Endothelial cell of umbilical vein (primary cell): ENCODE results near the gene HHATL. TPM values are rescaled to one million over a fixed set of nuclear protein-coding genes. Genes with fewer than 3 reads are reported as not detected.

Source experiments
- BruUV-seq: library from RNA; stranded (reverse); fragments of 400-500 nt; replicated peaks from 2 replicates; lab custom pipeline; 2021; lab: Mats Ljungman, UMichigan
- CTCF ChIA-PET: fragments of 300-600, 350-600 bp; sonication (Branson Sonifier 250); formaldehyde crosslinking; loops from one replicate; lab custom pipeline; 2021; ENCODE audit warnings: antibody characterized with exemption, inconsistent platforms; lab: Charles Lee
- POLR2A ChIA-PET: fragments of 300-600, 350-600 bp; sonication (Branson Sonifier 250); formaldehyde crosslinking; loops from one replicate; lab custom pipeline; 2021; ENCODE audit warnings: antibody characterized with exemption, inconsistent platforms; lab: Charles Lee
- DNase-seq: peaks from one replicate; pipeline ENCODE4 v3.0.0-alpha.2; 2011; ENCODE audit warnings: low read depth, low spot score
- FAIRE-seq: peaks from 2 replicates; lab custom pipeline; 2011; peaks lifted over from hg19 to GRCh38; lab: Jason Lieb, UNC
- H2AFZ ChIP-seq: 2 replicates; pipeline ENCODE4 v1.6.0; 2012; ENCODE audit warnings: low read depth, low read length, control low read depth, inconsistent platforms
- H3K27ac ChIP-seq: 2 replicates; pipeline ENCODE4 v1.5.1; 2011; ENCODE audit warnings: low read depth, mild to moderate bottlenecking, control low read depth, low read length, moderate library complexity; ENCODE audit not compliant: insufficient read depth
- H3K27me3 ChIP-seq, 2 experiments: 2 replicates each; pipeline versions ENCODE4 v1.6.0 to v1.6.1; 2011; ENCODE audit warnings: low read length in 2 of 2, mixed read lengths in 1 of 2; ENCODE audit not compliant: control insufficient read depth in 2 of 2, insufficient read depth in 2 of 2
- H3K36me3 ChIP-seq, 2 experiments: 2 replicates in 1 of 2; 3 replicates in 1 of 2; pipeline ENCODE4 v1.5.1; 2011; ENCODE audit warnings: low read length in 2 of 2, mild to moderate bottlenecking in 1 of 2, moderate library complexity in 1 of 2; ENCODE audit not compliant: control insufficient read depth in 2 of 2, insufficient read depth in 2 of 2; ENCODE audit errors: extremely low read depth in 1 of 2
- H3K4me1 ChIP-seq: 3 replicates; pipeline ENCODE4 v1.5.1; 2011; ENCODE audit warnings: mild to moderate bottlenecking, low read length; ENCODE audit not compliant: control insufficient read depth, insufficient read depth; ENCODE audit errors: extremely low read depth
- H3K4me2 ChIP-seq: 2 replicates; pipeline ENCODE4 v1.6.1; 2011; ENCODE audit warnings: low read length, control low read depth, mixed read lengths; ENCODE audit not compliant: insufficient read depth
- H3K4me3 ChIP-seq, 3 experiments: fragments of 200-600 bp in 1 of 3; sonication (generic), shearing (Covaris generic) in 1 of 3; replicated peaks in 1 of 3; 2 replicates each; pipeline ENCODE4 v1.5.1; 2011 to 2016; ENCODE audit warnings: control low read depth in 3 of 3, low read length in 3 of 3, mild to moderate bottlenecking in 2 of 3, inconsistent platforms in 1 of 3, low read depth in 1 of 3, moderate library complexity in 1 of 3; ENCODE audit not compliant: insufficient read depth in 1 of 3
- H3K79me2 ChIP-seq: 2 replicates; pipeline ENCODE4 v1.6.0; 2012; ENCODE audit warnings: low read length, inconsistent platforms; ENCODE audit not compliant: control insufficient read depth, insufficient read depth
- H3K9ac ChIP-seq: replicated peaks from 2 replicates; pipeline ENCODE3; 2011; ENCODE audit warnings: low read length, control low read depth; ENCODE audit not compliant: insufficient read depth; ENCODE audit errors: extremely low read depth
- H3K9me1 ChIP-seq: replicated peaks from 3 replicates; pipeline ENCODE4 v1.6.0; 2011; ENCODE audit warnings: mild to moderate bottlenecking, low read length; ENCODE audit not compliant: control insufficient read depth, insufficient read depth; ENCODE audit errors: extremely low read depth
- H3K9me3 ChIP-seq: replicated peaks from 2 replicates; pipeline ENCODE4 v1.5.1; 2012; ENCODE audit warnings: low read length, inconsistent platforms; ENCODE audit not compliant: control insufficient read depth, insufficient read depth
- H4K20me1 ChIP-seq: replicated peaks from 2 replicates; pipeline ENCODE3; 2011; ENCODE audit warnings: mild to moderate bottlenecking, low read length; ENCODE audit not compliant: control insufficient read depth, insufficient read depth; ENCODE audit errors: extremely low read depth
- JUN ChIP-seq: IDR thresholded peaks from 2 replicates; pipeline ENCODE4 v1.6.1; 2011; ENCODE audit warnings: borderline replicate concordance, low read depth; ENCODE audit not compliant: insufficient read length, insufficient read depth
- MAX ChIP-seq: IDR thresholded peaks from 2 replicates; pipeline ENCODE4 v1.6.1; 2011; ENCODE audit not compliant: insufficient read depth, insufficient read length
- POLR2AphosphoS5 ChIP-seq: IDR thresholded peaks from 2 replicates; pipeline ENCODE4 v1.6.1; 2012; ENCODE audit warnings: low read depth, mild to moderate bottlenecking, control low read depth, low read length, moderate library complexity; ENCODE audit not compliant: insufficient read depth
- dilution Hi-C: fragments of 300-500 bp; cut with MboI; formaldehyde crosslinking; loops from one replicate; pipeline ENCODE4 v1.15.0; 2019; ENCODE audit warnings: low sequenced_read_pairs; ENCODE audit not compliant: extremely low pct_ligation_motif_present
- intact Hi-C: fragments of 100-400 bp; cut with micrococcal nuclease; formaldehyde crosslinking; loops from one replicate; pipeline ENCODE4 v1.10.0; 2022
- polyA plus RNA-seq, 4 experiments: library from polyadenylated mRNA; depleted of rRNA in 3 of 4; stranded (reverse) in 3 of 4; unstranded in 1 of 4; fragments of >200 nt; gene quantifications; 2 replicates each; pipeline versions ENCODE4 v1.2.1 to v1.2.3, GENCODE V29; 2011 to 2012; ENCODE audit warnings: missing spikeins in 1 of 4
- total RNA-seq: library from RNA; stranded (reverse); gene quantifications from 2 replicates; pipeline ENCODE4 v1.2.3, GENCODE V29; 2021

HHATL gene
- total and polyA plus RNA-seq, 2 donors (not counting 3 experiments of a cell fraction or from before 2014, with no cell fraction given) = not detected

GRCh38 chr3:42683875-42684598, 18.6 kb downstream of the HHATL start:
- no peaks in the 10 kb centered on the region for H3K9me3 ChIP-seq
- H3K9me1 ChIP-seq = no peaks in the 10 kb centered on the region
- no peaks in the 10 kb centered on the region for H3K4me1 ChIP-seq
- FAIRE-seq (peak; percentile 85), DNase-seq (peak; percentile 59)
- ChIA-PET POLR2A (interaction anchor here (0.7 kb wide), 1 partner anchor 89 kb away, joined by 9 read pairs; no protein-coding TSS in a partner anchor), CTCF (no interaction called here)
- no peak overlapping the region for H3K9ac ChIP-seq
- dilution Hi-C loops = no loop called here
- no TSS peak for BruUV-seq
- H3K36me3 ChIP-seq = no peaks in the 10 kb centered on the region
- no peak overlapping the region for H3K4me2 ChIP-seq
- H3K27ac ChIP-seq = no peak overlapping the region
- no peak overlapping the region for H2AFZ ChIP-seq
- TF ChIP-seq POLR2AphosphoS5 (no peak), JUN (peak; percentile 14)
- no peaks in the 10 kb centered on the region for H3K79me2 ChIP-seq
- no peak overlapping the region for H3K4me3 ChIP-seq
- intact Hi-C loops = loop anchor here (2.0 kb wide), 1 partner anchor 29 kb away; no protein-coding TSS in a partner anchor
- no peaks in the 10 kb centered on the region for H4K20me1 ChIP-seq
- H3K27me3 ChIP-seq = peaks cover 21 to 32% of the 10 kb centered on the region in 2 experiments

- Histone ChIP-seq H3K4me1 (no peaks in the 10 kb centered on the region), H3K79me2 (no peaks in the 10 kb centered on the region), H3K9me3 (no peaks in the 10 kb centered on the region), H3K9me1 (no peaks in the 10 kb centered on the region), H3K36me3 (no peaks in the 10 kb centered on the region), H4K20me1 (no peaks in the 10 kb centered on the region), H3K27ac (no peak overlapping the region), H3K4me3 (no peak overlapping the region), H3K27me3 (peaks cover 24 to 34% of the 10 kb centered on the region in 2 experiments), H3K9ac (no peak overlapping the region), H3K4me2 (no peak overlapping the region), H2AFZ (no peak overlapping the region)
- TF ChIP-seq POLR2AphosphoS5 = no peak
- no peak for TF ChIP-seq MAX
- POLR2A ChIA-PET = no interaction called here
- DNase-seq (no peak), FAIRE-seq (no peak)
- BruUV-seq = no TSS peak
- intact Hi-C loops = no loop called here
- CTCF ChIA-PET = interaction anchor here (1.3 kb wide), 1 partner anchor 13 kb away, joined by 4 read pairs; no protein-coding TSS in a partner anchor
- dilution Hi-C loops = no loop called here
Measured at GRCh38 chr3:42682301-42683070, 20.1 kb downstream of the HHATL start.
